HG02571 (cell line): ENCODE results near the gene GALNT18.

ENCODE experiments used
- ATAC-seq: cut with Tn5 transposase; IDR thresholded peaks from one replicate; pipeline ENCODE4 v1.9.1; 2021; ENCODE audit warnings: mild to moderate bottlenecking, moderate library complexity; ENCODE audit not compliant: unreplicated experiment

GALNT18 gene

GRCh38 chr11:11588243-11588642 lies 33.6 kb downstream of the GALNT18 start:
- ATAC-seq: no peak

DNA sequence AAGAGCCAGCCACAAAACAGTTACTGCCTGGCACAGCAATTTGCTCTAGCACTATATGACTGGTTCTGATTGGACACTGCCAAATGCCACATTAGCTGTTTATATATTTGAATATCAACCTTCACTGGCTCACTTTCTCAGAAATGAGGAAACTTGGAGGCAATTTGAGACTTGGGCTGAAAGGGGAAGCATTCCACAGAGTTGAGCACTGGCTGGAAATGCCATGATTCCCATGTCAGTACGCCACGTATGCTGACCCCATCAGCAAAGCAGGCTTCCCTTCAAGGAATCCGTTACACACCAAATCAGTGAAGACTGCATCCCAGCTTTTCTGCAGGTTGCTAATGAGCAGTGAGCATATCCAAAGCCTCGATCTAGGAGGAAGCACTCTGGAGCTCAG lies 34.7 kb downstream of the GALNT18 start:
- ATAC-seq: no peak

GRCh38 chr11:11586465-11586864 lies 35.3 kb downstream of the GALNT18 start:
- no peak for ATAC-seq

DNA sequence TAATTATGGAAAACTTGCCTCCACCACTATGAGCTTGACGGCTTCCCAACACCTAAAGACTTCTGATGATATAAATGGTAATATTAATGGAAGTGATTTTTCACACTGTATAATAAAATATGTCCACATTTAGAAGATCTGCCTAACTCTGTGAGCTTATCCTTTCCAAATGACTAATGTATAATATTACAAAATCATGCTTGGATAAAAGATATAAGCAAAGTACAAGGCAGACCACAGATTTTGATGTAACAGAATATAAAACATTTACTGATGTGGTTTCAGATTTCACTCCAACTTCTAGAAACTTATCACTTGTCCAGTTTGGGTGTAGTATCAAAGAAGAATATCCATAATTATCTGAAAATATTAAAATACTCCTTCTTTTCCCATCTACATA lies 36.9 kb downstream of the GALNT18 start:
- ATAC-seq: no peak

GRCh38 chr11:11584530-11584810 lies 37.3 kb downstream of the GALNT18 start:
- ATAC-seq: no peak

- ATAC-seq: no peak
These were observed 37.8 kb downstream of the GALNT18 start for GRCh38 chr11:11583801-11584529.

GRCh38 chr11:11582011-11582701 lies 39.6 kb downstream of the GALNT18 start:
- no peak for ATAC-seq

GRCh38 chr11:11581481-11581880 lies 40.3 kb downstream of the GALNT18 start:
- ATAC-seq: no peak

GRCh38 chr11:11580841-11581411 lies 40.9 kb downstream of the GALNT18 start:
- no peak for ATAC-seq

DNA sequence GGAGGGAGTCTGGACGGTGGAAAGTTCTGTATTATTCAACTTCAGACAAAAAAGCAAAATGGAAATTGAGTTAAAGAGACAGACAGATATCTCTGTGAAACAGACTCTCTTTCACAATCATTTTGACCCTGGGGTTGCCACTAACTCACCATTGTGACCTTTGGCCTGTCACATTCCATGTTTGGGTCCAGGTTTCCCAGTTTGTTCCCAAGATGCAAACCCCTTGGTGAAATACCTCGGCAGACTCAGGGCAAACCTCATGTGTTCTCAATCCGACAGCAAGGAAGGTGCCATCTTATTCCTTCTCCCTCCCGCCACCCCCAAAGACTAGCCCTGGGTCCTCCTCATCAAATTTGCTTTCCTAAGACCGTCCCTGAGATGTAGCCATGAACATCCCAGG lies 41.8 kb downstream of the GALNT18 start:
- ATAC-seq: no peak

DNA sequence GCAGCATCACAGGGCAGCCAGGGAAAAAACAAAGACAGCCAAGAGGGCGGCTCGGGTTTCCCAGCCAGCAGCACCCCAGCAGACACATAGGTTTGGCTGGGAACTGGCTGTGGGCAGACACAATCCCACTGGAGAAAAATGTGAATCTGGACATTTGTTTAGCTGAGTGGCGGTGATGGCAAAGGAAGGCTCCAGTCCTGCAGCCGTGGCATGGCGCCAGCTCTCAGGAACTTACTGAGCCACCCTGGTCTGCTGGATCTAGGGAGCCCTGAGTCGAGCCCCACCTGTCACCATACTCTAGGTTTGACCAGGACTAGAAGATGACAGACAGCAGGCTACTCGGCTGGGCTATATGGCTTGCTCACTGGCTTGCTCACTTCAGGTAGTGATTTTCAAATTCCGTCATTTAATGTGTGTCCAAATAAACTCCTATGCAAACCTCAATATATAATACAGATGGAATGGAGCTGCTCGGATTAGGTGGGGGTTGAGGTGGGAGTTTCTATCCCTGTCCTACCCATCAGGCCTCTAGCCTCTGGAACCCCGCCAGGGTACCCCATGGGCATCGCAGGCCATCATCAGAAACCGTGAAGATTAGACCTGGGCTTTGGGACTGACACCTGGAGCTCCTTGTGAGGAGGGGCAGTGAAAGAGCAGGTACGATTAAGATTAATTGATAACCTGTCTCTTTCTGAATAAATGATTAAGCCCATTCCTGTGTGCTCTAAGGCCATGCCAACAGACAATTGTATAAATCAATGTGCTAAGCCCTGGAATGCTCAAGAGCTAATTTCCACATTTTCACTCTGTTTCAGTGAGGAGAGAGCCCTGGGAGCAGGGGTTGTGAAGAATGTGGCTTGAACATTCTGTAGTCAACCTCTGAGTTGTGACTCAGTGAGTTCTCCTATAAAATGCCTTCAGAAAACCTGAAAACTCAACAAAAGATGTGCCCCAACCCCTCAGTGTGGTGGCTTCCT lies 42.5 kb downstream of the GALNT18 start:
- ATAC-seq: no peak

GRCh38 chr11:11577932-11578911 lies 43.6 kb downstream of the GALNT18 start:
- no peak for ATAC-seq

- ATAC-seq: no peak
These were observed 44.5 kb downstream of the GALNT18 start for GRCh38 chr11:11577251-11577855.

- ATAC-seq: no peak
These were observed 47.2 kb downstream of the GALNT18 start for GRCh38 chr11:11574373-11575287.

DNA sequence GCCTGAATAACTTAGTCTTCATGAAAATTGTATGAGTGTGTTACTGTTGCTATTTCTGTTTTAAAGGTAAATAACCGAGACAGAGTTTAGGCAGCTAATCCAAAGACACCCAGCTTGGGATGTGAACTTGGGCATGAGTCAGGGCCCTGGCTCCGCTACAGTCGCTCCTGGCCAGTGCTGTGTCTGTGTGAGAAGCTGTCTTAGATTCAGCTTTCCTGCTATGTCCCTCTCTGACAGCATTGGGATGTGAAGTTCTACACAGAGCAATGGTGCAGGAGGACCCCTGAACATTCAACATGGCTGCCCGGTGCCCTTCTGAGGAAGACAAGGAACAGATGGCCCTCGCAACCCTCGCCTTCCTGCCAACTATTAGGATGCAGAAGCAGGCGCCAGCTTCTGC lies 49.4 kb downstream of the GALNT18 start:
- ATAC-seq: no peak

GRCh38 chr11:11571893-11572292 lies 49.9 kb downstream of the GALNT18 start:
- ATAC-seq: no peak

- no peak for ATAC-seq
These were observed 51.0 kb downstream of the GALNT18 start for GRCh38 chr11:11570823-11571222.

DNA sequence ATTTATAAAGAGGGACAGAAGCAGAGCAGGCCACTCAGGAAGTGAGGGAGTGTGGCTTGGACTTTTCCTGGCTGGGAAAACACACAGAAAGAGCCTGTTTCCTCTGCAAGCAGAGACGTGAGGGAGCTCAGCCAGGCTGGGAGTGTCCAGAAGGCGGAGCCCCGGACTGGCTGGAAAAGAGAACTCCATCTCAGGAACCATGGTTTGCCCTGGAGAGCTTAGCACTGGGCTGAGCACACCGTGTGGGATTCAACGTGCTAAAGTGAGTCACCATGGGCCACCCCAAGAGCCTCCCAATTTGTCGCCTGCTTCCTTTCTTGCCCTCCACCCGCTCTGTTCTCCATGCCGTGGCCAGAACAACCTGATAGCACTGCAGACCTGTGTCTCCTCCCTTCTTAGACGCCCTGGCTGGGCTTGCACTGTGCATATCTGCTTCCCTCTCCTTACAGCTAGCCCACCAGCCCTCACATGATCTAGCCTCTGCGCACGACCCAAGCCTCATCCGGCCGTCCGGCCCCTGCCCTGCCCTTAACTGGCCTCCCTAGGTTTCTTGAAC lies 51.8 kb downstream of the GALNT18 start:
- no peak for ATAC-seq
